SIG-M5 treated with dmso at 0.1 percent for 504 hours (cell line): ENCODE results near the gene PGM1.

Experiments used
- DNase-seq: peaks from one replicate; lab custom pipeline; 2025; ENCODE audit not compliant: unreplicated experiment; lab: John Stamatoyannopoulos, UW

The PGM1 gene

DNA sequence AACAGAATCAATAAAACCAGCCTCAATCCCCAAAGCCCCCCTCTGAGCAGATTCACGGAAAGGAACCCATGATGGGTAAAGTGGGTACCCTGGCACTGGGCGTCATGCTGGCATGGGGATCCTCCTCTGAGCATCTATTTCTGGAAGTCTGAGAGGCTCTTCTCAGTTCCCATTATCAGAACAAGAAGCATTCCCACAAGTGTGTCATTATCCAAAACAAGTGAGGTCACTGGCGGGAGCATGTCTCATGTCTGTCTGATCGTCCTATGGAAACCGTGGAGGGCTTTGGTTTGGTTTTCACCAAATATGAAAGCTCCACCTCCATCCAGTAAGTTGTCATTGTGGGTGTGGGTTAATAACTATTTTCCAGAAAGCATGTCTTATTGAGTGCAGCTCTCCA is 70.7 kb downstream of the PGM1 start:
- DNase-seq: no peak

- no peak for DNase-seq
These were observed 71.5 kb downstream of the PGM1 start for GRCh38 chr1:63664742-63665141.

- no peak for DNase-seq
These were observed 72.2 kb downstream of the PGM1 start for GRCh38 chr1:63665410-63665809.

GRCh38 chr1:63665824-63666223 is 72.6 kb downstream of the PGM1 start:
- DNase-seq: no peak

DNA sequence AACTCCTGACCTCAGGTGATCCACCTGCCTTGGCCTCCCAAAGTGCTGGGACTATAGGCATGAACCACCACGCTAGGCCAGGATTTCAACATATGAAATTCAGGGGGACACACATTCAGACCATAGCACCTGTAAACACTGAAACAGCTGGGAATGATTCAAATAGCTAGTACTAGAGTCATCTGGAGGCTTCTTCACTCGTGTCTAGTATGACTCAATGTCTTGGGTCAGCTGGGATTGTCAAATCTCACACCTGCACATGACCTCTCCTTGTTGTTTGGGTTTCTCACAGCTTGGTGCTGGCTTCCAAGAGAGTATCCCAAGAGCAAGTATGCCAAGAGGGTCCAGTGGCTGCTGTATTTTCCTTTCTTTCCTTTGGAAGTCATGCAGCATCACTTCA is 75.1 kb downstream of the PGM1 start:
- DNase-seq: no peak

DNA sequence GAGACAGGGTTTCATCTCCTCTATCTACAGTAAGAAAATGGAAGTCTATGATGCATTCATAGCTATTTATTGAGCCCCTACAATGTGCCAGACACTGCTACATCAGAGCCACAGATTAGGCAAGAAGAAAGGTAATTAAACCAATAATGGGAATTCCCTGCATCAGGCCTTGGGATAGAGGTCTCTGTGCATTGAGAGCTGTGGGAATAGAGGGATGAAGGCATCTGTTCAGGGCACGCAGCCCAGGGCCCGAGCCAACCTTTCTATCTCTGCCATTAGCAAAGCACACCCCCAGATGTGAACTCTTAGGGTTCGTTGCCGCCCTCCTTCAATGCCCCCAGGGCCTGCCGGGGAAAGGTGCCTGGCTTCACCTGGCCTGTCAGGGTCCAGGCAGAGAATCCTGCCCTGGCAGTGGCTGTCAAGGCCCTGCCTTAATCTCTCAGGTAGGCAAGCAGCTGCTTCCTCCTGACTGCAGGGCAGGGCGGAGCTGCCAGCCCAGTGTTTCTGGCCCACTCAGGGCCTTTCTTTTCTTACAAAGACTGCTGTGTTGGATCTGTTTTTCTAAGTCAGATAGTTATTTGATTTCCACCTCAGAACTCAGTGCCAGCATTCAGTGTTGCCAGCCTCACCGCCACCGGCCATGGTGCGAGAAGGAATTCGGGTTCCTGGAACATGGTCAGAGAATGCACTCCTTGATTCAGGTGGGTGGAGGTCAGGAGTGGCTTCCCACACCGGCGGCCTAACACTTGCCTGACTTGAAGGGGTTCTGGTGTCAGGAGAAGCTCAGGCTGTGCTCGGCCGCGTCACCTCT is 76.1 kb downstream of the PGM1 start:
- DNase-seq: no peak

- DNase-seq: no peak
These were observed 77.0 kb downstream of the PGM1 start for GRCh38 chr1:63670164-63670563.

DNA sequence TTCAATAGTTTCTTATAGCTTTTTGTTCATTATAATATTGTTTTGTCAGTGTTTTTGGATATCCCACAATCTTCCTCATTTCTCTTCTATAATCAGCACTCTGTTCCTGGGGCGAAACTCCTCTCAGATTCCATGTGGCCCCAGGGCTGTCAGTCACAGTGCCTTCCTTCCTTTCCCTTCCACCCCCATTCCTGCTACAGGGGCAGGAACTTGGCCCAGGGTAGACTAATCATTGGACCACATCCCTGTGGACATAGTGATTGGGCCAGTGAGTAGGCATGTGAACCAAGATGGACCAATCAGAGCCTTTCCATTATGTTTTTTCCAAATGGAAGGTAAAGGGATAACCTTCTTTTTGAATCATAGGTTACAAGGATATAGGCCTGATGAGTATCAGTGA is 78.3 kb downstream of the PGM1 start:
- no peak for DNase-seq

GRCh38 chr1:63674238-63674864 is 81.1 kb downstream of the PGM1 start:
- no peak for DNase-seq

- DNase-seq: no peak
These were observed 81.7 kb downstream of the PGM1 start for GRCh38 chr1:63674865-63675419.

DNA sequence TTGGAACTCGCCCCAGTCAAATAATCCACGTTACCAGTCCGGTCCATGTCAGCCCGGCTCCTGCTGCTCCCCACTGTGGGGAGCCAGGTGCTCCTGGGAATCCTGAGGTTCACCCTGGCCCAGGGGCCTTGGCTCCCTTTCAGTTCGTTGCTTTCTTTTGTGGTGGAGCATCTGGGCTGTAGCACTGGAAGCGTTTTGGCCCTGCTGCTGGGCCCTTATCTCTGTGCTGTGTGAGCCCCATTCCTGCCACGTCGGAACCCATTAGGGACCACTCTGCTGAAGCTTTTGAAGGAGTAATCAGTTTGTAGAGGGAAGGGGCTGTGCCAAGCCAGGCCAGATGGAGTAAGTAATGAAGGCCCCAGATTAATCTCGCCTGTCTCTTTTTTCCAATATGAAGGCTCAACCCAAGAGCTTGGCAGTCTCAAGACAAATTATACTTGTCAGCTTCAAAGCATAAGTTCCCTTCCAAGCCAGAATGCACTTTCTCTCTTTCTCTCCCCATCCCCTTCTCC is 82.3 kb downstream of the PGM1 start:
- no peak for DNase-seq

GRCh38 chr1:63677497-63677896 is 84.3 kb downstream of the PGM1 start:
- no peak for DNase-seq

GRCh38 chr1:63678200-63678599 is 85.0 kb downstream of the PGM1 start:
- DNase-seq: no peak

DNA sequence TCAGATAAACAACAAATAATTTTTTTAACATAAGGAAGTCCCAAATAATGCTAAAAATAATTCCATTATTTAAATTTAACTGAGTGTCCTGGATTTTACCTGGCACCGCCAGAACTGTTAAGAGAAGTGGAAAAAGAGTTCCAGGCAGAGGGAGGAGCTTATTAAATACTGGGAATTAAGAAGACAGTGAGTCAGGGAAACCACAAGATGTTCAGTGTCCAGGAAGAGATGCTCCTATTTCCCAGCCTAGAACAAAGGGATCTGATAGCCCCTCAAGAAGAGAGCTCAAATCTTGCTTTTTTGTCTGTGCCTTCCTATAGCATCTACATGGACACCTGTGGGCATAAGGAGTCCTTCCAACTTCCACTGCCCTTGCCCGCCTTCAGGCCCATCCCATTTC is 85.9 kb downstream of the PGM1 start:
- DNase-seq: no peak

- DNase-seq: no peak
These were observed 86.4 kb downstream of the PGM1 start for GRCh38 chr1:63679589-63679988.

GRCh38 chr1:63682936-63683335 is 89.7 kb downstream of the PGM1 start:
- no peak for DNase-seq

DNA sequence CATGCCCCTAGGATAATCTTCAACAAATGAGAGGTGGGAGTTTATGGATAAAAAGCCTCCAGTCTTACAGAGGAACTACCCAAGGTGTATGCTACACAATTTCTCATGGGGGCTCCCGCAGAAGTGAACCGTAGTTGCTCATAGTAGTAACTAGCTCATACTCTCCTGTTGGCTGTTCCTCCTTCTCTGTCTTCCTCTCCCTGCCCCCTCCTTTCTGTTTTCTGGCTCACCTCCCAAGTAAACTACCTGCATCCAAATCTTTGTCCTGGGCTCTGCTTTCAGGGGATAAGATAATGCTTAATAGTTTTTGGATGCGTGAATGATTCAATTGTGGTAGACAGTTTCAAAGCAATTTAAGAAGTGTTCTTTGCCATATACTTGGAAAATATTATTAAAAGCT is 90.5 kb downstream of the PGM1 start:
- no peak for DNase-seq

DNA sequence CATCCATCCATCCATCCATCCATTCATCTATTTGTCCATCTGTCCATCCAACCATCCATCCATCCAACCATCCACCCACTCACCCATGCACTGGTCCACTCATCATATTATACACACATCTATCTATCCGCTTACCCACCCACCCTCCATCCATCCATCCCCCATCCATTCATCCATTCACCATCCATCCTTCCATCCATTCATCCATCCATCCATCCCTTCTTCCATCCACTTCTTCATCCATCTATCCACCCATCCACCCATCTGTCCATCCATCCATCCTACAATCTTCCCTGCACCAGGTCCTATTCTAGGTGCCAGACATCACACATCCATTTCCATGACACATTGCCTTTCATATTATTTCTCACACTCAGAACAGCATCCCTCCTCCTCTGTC is 93.5 kb downstream of the PGM1 start:
- no peak for DNase-seq

DNA sequence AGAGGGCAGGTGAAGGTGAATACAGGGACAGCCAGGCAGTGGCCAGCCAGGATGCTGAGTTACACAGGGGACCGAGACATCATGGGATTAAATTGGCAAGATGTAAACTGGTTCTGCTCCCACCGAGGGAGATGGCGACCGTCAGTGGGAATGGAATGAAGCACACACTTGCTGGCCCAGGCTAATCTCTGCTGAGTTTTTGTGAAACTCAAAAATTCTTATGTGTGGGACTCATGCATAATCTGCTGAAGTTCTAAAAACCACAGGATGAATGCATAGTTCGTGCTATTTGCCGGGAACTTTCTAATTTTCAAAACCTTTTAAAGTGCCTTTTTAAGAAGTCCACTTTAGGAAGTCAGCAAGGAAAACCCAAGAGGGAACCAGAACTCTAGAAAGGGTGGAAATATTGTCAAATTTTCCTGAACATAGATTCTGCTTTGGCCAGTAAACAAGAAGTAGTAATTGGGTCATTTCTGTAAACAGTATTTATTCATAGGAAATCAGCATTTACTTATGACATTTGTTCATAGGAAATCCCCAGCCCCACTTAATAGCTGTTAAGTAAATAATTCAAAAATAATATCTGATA is 95.2 kb downstream of the PGM1 start:
- no peak for DNase-seq

DNA sequence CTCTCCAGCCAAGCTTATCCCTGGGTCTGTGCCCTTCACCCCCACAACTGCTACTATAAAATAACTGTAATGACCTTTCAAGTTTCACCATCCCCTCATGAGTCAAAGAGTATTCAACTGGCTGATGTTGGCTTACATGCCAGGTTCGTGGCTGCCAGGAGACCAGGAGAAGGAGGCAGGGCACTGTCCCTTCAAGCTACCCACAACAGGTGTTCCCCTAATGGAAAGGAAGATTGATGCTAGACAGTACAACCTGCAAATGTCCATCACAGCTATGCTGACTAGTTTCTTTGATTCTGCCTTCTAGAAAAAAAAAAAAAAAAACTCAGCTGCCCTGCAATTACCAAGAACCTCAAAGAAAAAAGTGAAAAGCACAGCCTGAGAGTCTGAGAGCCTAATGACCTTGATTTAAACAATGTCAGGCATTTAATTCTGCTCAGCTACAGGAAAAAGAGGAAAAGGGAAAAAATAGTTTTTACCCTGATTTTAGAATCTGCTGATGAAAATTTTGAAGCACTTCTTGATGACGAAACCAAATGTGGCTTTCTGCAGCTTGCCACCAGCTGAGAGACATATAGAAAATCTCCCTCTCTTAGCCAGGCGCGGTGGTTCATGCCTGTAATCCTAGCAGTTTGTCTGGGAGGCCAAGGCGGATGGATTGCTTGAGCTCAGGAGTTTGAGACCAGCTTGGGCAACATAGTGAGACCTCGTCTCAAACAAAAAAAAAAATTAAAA is 97.9 kb downstream of the PGM1 start:
- DNase-seq: no peak

- DNase-seq: peak; percentile 64
These were observed 98.7 kb downstream of the PGM1 start for GRCh38 chr1:63691701-63692425.
